Smooth muscle cell of bladder (primary cell): ENCODE results near the gene RPL3. TPM values are rescaled to one million over a fixed set of nuclear protein-coding genes. Genes with fewer than 3 reads are reported as not detected.

Source experiments
- total RNA-seq: library from RNA; depleted of rRNA; stranded (reverse); fragments of >200 nt; gene quantifications from 2 replicates; pipeline ENCODE4 v1.2.3, GENCODE V29; 2014

RPL3 gene
- 3,502 and 3,526 TPM in 2 replicates for total RNA-seq

DNA sequence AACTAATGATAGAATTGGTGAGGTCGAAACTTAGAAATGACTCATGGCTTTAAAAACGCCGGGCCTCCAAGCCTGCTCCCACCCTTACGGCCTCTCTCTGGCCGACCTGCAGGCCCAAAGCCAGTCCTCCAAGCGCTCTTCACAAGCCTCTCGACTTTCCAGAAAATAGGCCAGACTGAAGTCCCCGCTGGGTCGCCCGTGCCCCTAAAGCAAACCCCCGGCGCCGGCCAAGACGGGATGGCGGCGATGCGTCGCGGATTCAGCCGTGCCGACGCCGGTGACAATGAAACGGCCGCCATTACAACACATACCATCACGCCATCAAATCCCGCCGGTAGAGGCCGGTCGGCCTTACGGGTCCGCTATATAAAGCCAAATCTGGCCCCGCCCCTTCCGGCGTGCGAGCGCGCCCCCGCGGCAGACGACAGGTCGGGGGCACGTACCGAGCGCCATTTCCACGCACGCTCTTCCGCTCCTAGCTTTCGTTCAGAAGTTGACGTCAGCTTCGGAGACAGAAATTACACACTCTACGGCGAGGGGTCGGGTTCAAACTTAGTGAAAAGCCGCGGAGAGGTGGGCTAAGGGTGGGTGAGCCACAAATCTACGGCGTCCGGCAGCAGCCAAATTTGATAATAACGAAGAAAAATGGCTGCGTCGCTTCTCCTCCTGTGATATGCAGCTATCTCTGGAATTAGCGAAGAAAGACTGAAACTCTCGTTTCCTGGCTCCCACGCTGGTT lies at the start of gene RPL3:
RPL3 (minus strand) TSS at position 340 of the 739 bp plus-strand sequence; CDS start at position 314, 26 bp downstream.

DNA sequence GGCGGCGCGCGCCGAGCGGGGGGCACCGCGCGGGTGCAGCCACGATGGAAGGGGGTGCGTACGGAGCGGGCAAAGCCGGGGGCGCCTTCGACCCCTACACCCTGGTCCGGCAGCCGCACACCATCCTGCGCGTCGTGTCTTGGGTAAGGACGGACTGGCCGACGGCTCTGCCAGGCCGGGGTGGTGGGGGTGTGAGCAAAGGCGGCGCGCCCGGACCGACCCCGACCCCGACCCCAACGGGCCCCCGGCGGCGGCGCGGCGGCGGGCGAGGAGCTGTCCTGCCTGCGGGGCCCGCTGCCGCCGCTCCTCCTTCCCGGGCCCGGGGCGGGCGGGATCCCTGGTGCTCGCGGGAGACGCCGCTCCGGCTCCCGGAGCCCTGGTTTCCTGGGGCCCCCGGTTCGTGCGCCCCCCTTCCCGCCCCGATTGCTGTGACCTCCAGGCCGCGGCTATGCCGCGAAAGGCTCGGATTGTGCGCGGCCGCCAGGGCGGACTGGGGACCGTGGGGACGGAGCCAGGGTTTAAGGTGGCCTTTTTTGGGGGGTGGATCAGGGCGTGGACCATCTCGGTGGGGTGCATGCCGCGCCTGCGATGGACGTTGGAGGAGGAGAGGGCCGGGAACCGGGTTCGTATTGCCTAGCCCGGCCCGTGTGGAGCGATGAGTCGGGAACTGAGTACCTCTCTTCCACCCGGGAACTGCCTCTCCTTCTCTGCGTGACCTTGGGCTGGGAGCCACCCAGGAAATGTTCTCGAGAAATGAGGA lies 30.7 kb upstream of the RPL3 start, which contains the start of gene SYNGR1:
SYNGR1 (plus strand) TSS at position 25 of the 760 bp plus-strand sequence; CDS start at position 45, 20 bp downstream.

Other genes starting within 250 kb of the RPL3 start
- gene APOBEC3G, start 242.3 kb downstream of the RPL3 start, total RNA-seq: 11.6 and 15.1 TPM in 2 replicates
- gene APOBEC3H, start 222.4 kb downstream of the RPL3 start, total RNA-seq: 0.18 and 0.28 TPM in 2 replicates
- gene CBX7, start 166.9 kb downstream of the RPL3 start, total RNA-seq: 3.4 and 6.6 TPM in 2 replicates
- gene PDGFB, start 74.6 kb downstream of the RPL3 start, total RNA-seq: 0.09 and 0.14 TPM in 2 replicates
- gene SYNGR1, start 30.4 kb upstream of the RPL3 start, total RNA-seq: 19.5 TPM in 2 replicates
- 9.0 and 9.7 TPM in 2 replicates for gene TAB1, start 80.2 kb upstream of the RPL3 start, total RNA-seq
- gene MGAT3, start 137.4 kb upstream of the RPL3 start, total RNA-seq: under 0.01 and 0.09 TPM in 2 replicates
- gene MIEF1, start 182.7 kb upstream of the RPL3 start, total RNA-seq: 12.7 and 14.7 TPM in 2 replicates
- 264 and 438 TPM in 2 replicates for gene ATF4, start 200.9 kb upstream of the RPL3 start, total RNA-seq
- 33.9 and 36.4 TPM in 2 replicates for gene RPS19BP1, start 213.1 kb upstream of the RPL3 start, total RNA-seq